Panc1 (cell line): ENCODE results near the gene LHX2. TPM values are rescaled to one million over a fixed set of nuclear protein-coding genes. Genes with fewer than 3 reads are reported as not detected.
"Not testable (repeated sequence)": the region's sequence is repeated elsewhere in the genome, so short reads cannot be mapped to it uniquely, and the experiment has no call there.

Experiments
- ATAC-seq: fragments of 200-7000 bp; cut with Tn5 transposase; 2 replicates; pipeline ENCODE4 v1.9.1; 2020; ENCODE audit warnings: mild to moderate bottlenecking, moderate library complexity
- BruUV-seq: library from RNA; stranded (reverse); fragments of 400-500 nt; replicated peaks from 2 replicates; lab custom pipeline; 2021; lab: Mats Ljungman, UMichigan
- CTCF ChIA-PET: fragments of 300-600 bp; sonication (Branson Sonifier 250); formaldehyde crosslinking; loops from one replicate; lab custom pipeline; 2022; ENCODE audit warnings: antibody characterized with exemption; lab: Charles Lee
- POLR2A ChIA-PET: fragments of 300-600 bp; sonication (Branson Sonifier 250); formaldehyde crosslinking; loops from one replicate; lab custom pipeline; 2022; ENCODE audit warnings: antibody characterized with exemption; lab: Charles Lee
- DNase-seq: peaks from one replicate; pipeline ENCODE4 v3.0.0-alpha.2; 2010; ENCODE audit warnings: low read depth, low spot score
- H3K27ac ChIP-seq: 2 replicates; pipeline ENCODE4 v1.5.1; 2011; ENCODE audit warnings: mild to moderate bottlenecking, low read length, inconsistent platforms
- H3K27me3 ChIP-seq: fragments of 200-500 bp; sonication (Bioruptor generic); 2 replicates; pipeline ENCODE4 v1.6.0; 2014; ENCODE audit warnings: low read length, inconsistent platforms; ENCODE audit not compliant: control insufficient read depth, insufficient read depth
- H3K36me3 ChIP-seq: fragments of 200-500 bp; sonication (Bioruptor generic); 2 replicates; pipeline ENCODE4 v1.5.1; 2014; ENCODE audit warnings: inconsistent platforms, mild to moderate bottlenecking, low read length, moderate library complexity; ENCODE audit not compliant: control insufficient read depth, insufficient read depth
- H3K4me1 ChIP-seq: 2 replicates; pipeline ENCODE4 v1.5.1; 2011; ENCODE audit warnings: inconsistent platforms, mild to moderate bottlenecking, low read length, moderate library complexity; ENCODE audit not compliant: control insufficient read depth, insufficient read depth
- H3K4me3 ChIP-seq, 2 experiments: 2 replicates each; pipeline ENCODE4 v1.5.1; 2011 to 2012; ENCODE audit warnings: low read depth in 2 of 2, low read length in 2 of 2, mild to moderate bottlenecking in 2 of 2, inconsistent platforms in 1 of 2, moderate library complexity in 1 of 2
- H3K9me3 ChIP-seq: fragments of 200-500 bp; sonication (Bioruptor generic); 2 replicates; pipeline ENCODE4 v1.5.1; 2014; ENCODE audit warnings: low read depth, mild to moderate bottlenecking, inconsistent platforms, low read length, moderate library complexity; ENCODE audit not compliant: control insufficient read depth, insufficient read depth
- POLR2AphosphoS5 ChIP-seq: IDR thresholded peaks from 2 replicates; pipeline ENCODE4 v1.6.1; 2012; ENCODE audit warnings: mild to moderate bottlenecking, low read depth, low read length, moderate library complexity
- REST ChIP-seq, 2 experiments: IDR thresholded peaks; 2 replicates each; pipeline ENCODE4 v1.6.1; 2011 to 2012; ENCODE audit warnings: low read depth in 2 of 2, control low read depth in 1 of 2, low read length in 1 of 2, mild to moderate bottlenecking in 1 of 2, moderate library complexity in 1 of 2; ENCODE audit not compliant: insufficient read depth in 1 of 2
- SIN3A ChIP-seq: IDR thresholded peaks from 2 replicates; pipeline ENCODE4 v1.6.1; 2012; ENCODE audit warnings: low read depth, mild to moderate bottlenecking, low read length, moderate library complexity, borderline replicate concordance; ENCODE audit not compliant: insufficient read depth
- TCF7L2 ChIP-seq: IDR thresholded peaks from 2 replicates; pipeline ENCODE4 v1.6.1; 2011; ENCODE audit warnings: mild to moderate bottlenecking, low read depth, low read length, inconsistent platforms
- in situ Hi-C: cut with HindIII; loops from 2 replicates; pipeline ENCODE4 v1.10.0; 2016; ENCODE audit warnings: low sequenced_read_pairs, low pct_unique_long_range_greater_than_20kb
- intact Hi-C: fragments of 100-400 bp; cut with micrococcal nuclease; formaldehyde crosslinking; loops from one replicate; pipeline ENCODE4 v1.10.0; 2022; ENCODE audit not compliant: unreplicated experiment
- total RNA-seq: library from RNA; stranded (reverse); gene quantifications from one replicate; pipeline ENCODE4 v1.2.1, GENCODE V29; 2021; ENCODE audit not compliant: unreplicated experiment
- TF ChIP-seq, protein P1 (sequence below): fragments of 450-650 bp; IDR thresholded peaks from 2 replicates; pipeline ENCODE4 v1.5.1; 2017; ENCODE audit warnings: mild to moderate bottlenecking

The LHX2 gene
- total RNA-seq, 1 experiment from 2014 or later, result 0.36 TPM

- TF ChIP-seq REST (IDR thresholded peaks at IDR 0.05; ENCODE audit: insufficient read depth in 1 of 2, low read depth in 2 of 2, low read length in 1 of 2) (no peak), POLR2AphosphoS5 (no peak), SIN3A (no peak), TCF7L2 (no peak)
- TF ChIP-seq, protein P1, sequence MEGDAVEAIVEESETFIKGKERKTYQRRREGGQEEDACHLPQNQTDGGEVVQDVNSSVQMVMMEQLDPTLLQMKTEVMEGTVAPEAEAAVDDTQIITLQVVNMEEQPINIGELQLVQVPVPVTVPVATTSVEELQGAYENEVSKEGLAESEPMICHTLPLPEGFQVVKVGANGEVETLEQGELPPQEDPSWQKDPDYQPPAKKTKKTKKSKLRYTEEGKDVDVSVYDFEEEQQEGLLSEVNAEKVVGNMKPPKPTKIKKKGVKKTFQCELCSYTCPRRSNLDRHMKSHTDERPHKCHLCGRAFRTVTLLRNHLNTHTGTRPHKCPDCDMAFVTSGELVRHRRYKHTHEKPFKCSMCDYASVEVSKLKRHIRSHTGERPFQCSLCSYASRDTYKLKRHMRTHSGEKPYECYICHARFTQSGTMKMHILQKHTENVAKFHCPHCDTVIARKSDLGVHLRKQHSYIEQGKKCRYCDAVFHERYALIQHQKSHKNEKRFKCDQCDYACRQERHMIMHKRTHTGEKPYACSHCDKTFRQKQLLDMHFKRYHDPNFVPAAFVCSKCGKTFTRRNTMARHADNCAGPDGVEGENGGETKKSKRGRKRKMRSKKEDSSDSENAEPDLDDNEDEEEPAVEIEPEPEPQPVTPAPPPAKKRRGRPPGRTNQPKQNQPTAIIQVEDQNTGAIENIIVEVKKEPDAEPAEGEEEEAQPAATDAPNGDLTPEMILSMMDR, result no peak
- BruUV-seq, result no TSS peak
- in situ Hi-C loops, result no loop called here
- no peak overlapping the region for H3K27ac ChIP-seq
- ATAC-seq (no peak), DNase-seq (no peak)
- POLR2A ChIA-PET, result no interaction called here
- H3K36me3 ChIP-seq, result no peaks in the 10 kb centered on the region
- no peak overlapping the region for H3K4me3 ChIP-seq
- intact Hi-C loops, result no loop called here
- no peaks in the 10 kb centered on the region for H3K4me1 ChIP-seq
- H3K27me3 ChIP-seq, result peaks cover 5% of the 10 kb centered on the region; the same call in 1 of the 2 replicates
- no peaks in the 10 kb centered on the region for H3K9me3 ChIP-seq
- CTCF ChIA-PET, result no interaction called here
These were observed 21.1 kb upstream of the LHX2 start for GRCh38 chr9:123990427-123990826.

- H3K27ac ChIP-seq, H3K36me3 ChIP-seq, intact Hi-C loops, H3K4me1 ChIP-seq, DNase-seq, ATAC-seq, H3K4me3 ChIP-seq, CTCF ChIA-PET, POLR2A ChIA-PET, H3K27me3 ChIP-seq, in situ Hi-C loops, H3K9me3 ChIP-seq, BruUV-seq: not testable (repeated sequence)
These were observed 18.9 kb upstream of the LHX2 start for GRCh38 chr9:123992679-123993078.

DNA sequence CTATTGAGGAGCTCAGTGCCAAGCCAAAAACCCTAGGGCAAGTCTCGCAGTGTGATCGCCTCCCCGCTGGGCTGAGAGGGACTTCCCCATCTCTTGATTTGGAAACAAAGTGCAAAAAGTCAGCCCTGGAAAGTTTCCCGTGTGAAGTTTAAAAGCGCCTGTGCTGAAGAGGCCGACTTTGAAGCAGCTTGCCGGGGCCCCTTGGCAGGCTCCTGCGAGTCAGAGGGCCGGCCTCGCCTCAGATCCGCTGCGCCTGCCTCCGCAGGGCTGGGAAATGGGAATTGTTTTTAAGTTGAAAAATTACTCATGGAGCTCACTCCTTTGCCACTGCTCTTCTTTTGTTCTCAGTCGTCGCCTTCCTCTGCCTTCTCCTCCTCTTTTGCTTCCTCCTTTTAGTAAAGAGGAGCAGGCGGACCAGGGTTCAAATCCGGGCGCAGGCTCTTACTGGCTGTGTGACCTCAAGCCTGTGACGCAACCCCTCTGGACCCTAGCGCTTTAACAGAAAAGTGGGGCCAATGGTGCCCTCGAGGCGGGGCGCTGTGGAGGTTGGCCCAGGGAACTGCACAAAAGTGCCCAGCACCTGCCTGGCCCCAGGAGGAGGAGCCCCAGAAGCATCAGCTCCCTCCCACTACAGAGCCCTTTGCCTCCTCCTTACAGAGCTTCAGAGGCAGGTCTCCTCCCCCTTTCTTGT, 14.7 kb upstream of the LHX2 start:
- Histone ChIP-seq H3K27ac (no peak overlapping the region), H3K9me3 (no peaks in the 10 kb centered on the region), H3K4me3 (no peak overlapping the region), H3K4me1 (no peaks in the 10 kb centered on the region), H3K27me3 (peaks cover 11% of the 10 kb centered on the region; the same call in 1 of the 2 replicates), H3K36me3 (no peaks in the 10 kb centered on the region)
- POLR2A ChIA-PET, result no interaction called here
- BruUV-seq, result no TSS peak
- TF ChIP-seq REST (IDR thresholded peaks at IDR 0.05; ENCODE audit: insufficient read depth in 1 of 2, low read depth in 2 of 2, low read length in 1 of 2) (no peak), POLR2AphosphoS5 (no peak), TCF7L2 (no peak), SIN3A (no peak)
- TF ChIP-seq, protein P1, result no peak
- in situ Hi-C loops, result no loop called here
- CTCF ChIA-PET, result no interaction called here
- ATAC-seq (no peak), DNase-seq (no peak)
- intact Hi-C loops, result no loop called here
